Measurements from ENCODE around the gene HSPA12A. TPM values are rescaled to one million over a fixed set of nuclear protein-coding genes. Genes with fewer than 3 reads are reported as not detected.
A peak's percentile ranks its signal among the peaks of the same experiment; 100 is the strongest.

The HSPA12A gene
- total and polyA plus RNA-seq, 9 of the 15 experiments (the other 6 are each of a cell fraction or from before 2014, with no cell fraction given): 0.01 to 0.18 (median 0.04) TPM; not detected in 4

- no peak overlapping the region for H3K27ac ChIP-seq (ENCODE audit: extremely low read depth, low read depth, low read length)
- intact Hi-C loops (cut with micrococcal nuclease): loop anchor here (1.0 to 2.0 kb wide), 2 partner anchors 75 to 83 kb away; no protein-coding TSS in a partner anchor
- no peaks in the 10 kb centered on the region for H3K36me3 ChIP-seq (ENCODE audit: control insufficient read depth, insufficient read depth, low read length)
- BruUV-seq (replicated peaks): no TSS peak
- DNase-seq (ENCODE audit: extremely low read depth in 1 of 4, low spot score in 3 of 4) (peak; percentile 55 to 61 (median 58)), ATAC-seq (peak; percentile 91), FAIRE-seq (peak; percentile 60)
- no peaks in the 10 kb centered on the region; a peak in 1 of 5 replicates for H3K4me1 ChIP-seq (replicated peaks in 1 of 2; ENCODE audit: control insufficient read depth in 2 of 2, insufficient read depth in 2 of 2, low read length in 2 of 2)
- H3K9me1 ChIP-seq (ENCODE audit: control insufficient read depth, insufficient read depth, low read length): no peaks in the 10 kb centered on the region
- no peaks in the 10 kb centered on the region for H3K79me2 ChIP-seq (ENCODE audit: control insufficient read depth, insufficient read depth, low read length)
- no peak overlapping the region for H3K4me3 ChIP-seq
- H4K20me1 ChIP-seq (replicated peaks; ENCODE audit: control insufficient read depth, insufficient read depth, low read length): no peaks in the 10 kb centered on the region
- 7% methylated on average over 7 of the region's 10 CpGs for WGBS (ENCODE audit: insufficient coverage, low coverage, missing lambda C conversion rate)
- POLR2A ChIA-PET: interaction anchor here (0.6 kb wide), 1 partner anchor 36 kb away, joined by 3 read pairs; no protein-coding TSS in a partner anchor
- no peak overlapping the region for H3K4me2 ChIP-seq (ENCODE audit: insufficient read depth, low read length)
- H3K9ac ChIP-seq (ENCODE audit: insufficient read depth in 1 of 2, low read depth in 2 of 2, low read length in 2 of 2): no peak overlapping the region
- no peaks in the 10 kb centered on the region for H3K9me3 ChIP-seq (replicated peaks; ENCODE audit: control insufficient read depth, insufficient read depth, low read depth, low read length)
- in situ Hi-C loops (cut with MboI): no loop called here
- CTCF ChIA-PET (ENCODE audit: low intra/inter-chr PET ratio): interaction anchor here (0.7 to 1.4 kb wide), 4 partner anchors 75 to 83 kb away, joined by 3 to 5 read pairs (median 4); no protein-coding TSS in a partner anchor
- TF ChIP-seq, protein P1, sequence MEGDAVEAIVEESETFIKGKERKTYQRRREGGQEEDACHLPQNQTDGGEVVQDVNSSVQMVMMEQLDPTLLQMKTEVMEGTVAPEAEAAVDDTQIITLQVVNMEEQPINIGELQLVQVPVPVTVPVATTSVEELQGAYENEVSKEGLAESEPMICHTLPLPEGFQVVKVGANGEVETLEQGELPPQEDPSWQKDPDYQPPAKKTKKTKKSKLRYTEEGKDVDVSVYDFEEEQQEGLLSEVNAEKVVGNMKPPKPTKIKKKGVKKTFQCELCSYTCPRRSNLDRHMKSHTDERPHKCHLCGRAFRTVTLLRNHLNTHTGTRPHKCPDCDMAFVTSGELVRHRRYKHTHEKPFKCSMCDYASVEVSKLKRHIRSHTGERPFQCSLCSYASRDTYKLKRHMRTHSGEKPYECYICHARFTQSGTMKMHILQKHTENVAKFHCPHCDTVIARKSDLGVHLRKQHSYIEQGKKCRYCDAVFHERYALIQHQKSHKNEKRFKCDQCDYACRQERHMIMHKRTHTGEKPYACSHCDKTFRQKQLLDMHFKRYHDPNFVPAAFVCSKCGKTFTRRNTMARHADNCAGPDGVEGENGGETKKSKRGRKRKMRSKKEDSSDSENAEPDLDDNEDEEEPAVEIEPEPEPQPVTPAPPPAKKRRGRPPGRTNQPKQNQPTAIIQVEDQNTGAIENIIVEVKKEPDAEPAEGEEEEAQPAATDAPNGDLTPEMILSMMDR (IDR thresholded peaks at IDR 0.05 in 2 of 3, conservative IDR thresholded peaks at IDR 0.05 in 1 of 3; ENCODE audit: insufficient read depth in 2 of 3, low read depth in 1 of 3, low read length in 3 of 3): peak; percentile 61 to 68 (median 64)
- TF ChIP-seq SNRNP70 (optimal IDR thresholded peaks at IDR 0.05; ENCODE audit: low read depth, low read length) (no peak), GATAD2A (IDR thresholded peaks at IDR 0.05) (no peak), RAD21 (CRISPR knock-in tag; conservative IDR thresholded peaks at IDR 0.05 in 1 of 2, IDR thresholded peaks at IDR 0.05 in 1 of 2) (peak; percentile 13 to 52; a peak in 2 of 4 replicates)
- H2AFZ ChIP-seq (ENCODE audit: low read depth, low read length): no peak overlapping the region
- peaks cover 0 to 20% of the 10 kb centered on the region in 2 experiments; a peak in 3 of 5 replicates for H3K27me3 ChIP-seq (ENCODE audit: control insufficient read depth in 2 of 2, insufficient read depth in 2 of 2, low read length in 2 of 2)
Measured at GRCh38 chr10:116765648-116766081, 23.3 kb upstream of the HSPA12A start.

Data from K562 (cell line).